Measurements from ENCODE around the gene TLCD3B.

DNA sequence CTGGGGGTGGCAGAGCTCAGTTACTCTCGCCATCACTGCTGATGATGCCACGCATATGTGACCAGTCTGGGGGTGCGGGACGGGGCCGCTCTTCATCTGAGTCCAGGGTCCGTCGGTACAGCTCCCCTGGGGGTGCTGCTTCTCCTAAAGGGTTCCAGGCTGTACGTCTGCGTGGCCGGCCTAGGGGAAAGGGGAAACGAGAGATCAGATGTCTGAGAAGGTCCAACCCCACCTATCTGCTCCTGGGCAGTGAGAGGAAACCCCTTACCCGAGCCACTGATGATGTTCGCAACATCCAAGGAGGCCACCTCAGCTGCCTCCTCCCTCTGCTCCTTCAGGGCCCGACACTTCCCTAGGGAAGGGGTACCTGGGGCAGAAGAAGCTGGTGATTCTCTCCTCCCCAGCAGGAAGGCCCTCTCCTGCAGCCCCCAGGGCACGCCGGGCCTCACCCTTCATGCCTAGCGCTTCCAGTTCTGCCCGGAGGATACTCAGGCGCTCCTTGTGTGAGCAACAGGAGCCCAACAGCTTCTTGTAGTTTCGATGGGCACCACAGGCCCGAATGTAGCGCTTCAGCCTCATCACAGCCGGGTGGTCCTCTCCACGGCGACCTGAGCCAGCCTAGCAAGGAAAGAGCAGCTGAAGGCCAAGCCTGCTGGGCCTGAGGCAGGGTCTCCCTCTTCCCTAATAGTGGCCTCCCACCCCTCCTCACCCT is 37.7 kb downstream of the TLCD3B start:
- TF ChIP-seq CTCF (conservative IDR thresholded peaks at IDR 0.05; ENCODE audit: low read depth, low read length): no peak
- no peak for TF ChIP-seq RCOR1 (IDR thresholded peaks at IDR 0.05; ENCODE audit: insufficient replicate concordance, low read length)
- TF ChIP-seq RFX5 (IDR thresholded peaks at IDR 0.05; ENCODE audit: low read depth, low read length): no peak
- TF ChIP-seq POLR2A (IDR thresholded peaks at IDR 0.05; ENCODE audit: low read depth, low read length): no peak
- TF ChIP-seq MAFK (IDR thresholded peaks at IDR 0.05; ENCODE audit: low read depth, low read length): no peak
- TF ChIP-seq CEBPB (IDR thresholded peaks at IDR 0.05; ENCODE audit: low read depth, low read length): no peak
